ENCODE results near the gene GCAT. TPM values are rescaled to one million over a fixed set of nuclear protein-coding genes. Genes with fewer than 3 reads are reported as not detected.

The GCAT gene
- total RNA-seq, 4 donors from 2014 or later = 3.8 to 53.8 (median 14.9) TPM

- Histone ChIP-seq H3K9me3 (no peaks in the 10 kb centered on the region), H3K27ac (peak overlapping the region; percentile 56 to 69), H3K4me1 (peaks cover 0 to 5% of the 10 kb centered on the region in 2 donors), H3K4me3 (peak overlapping the region; percentile 43 to 50), H3K27me3 (no peaks in the 10 kb centered on the region), H3K36me3 (no peaks in the 10 kb centered on the region)
- intact Hi-C loops (cut with DNase I; ENCODE audit: low total_unique reads) = no loop called here
- TF ChIP-seq CTCF (IDR thresholded peaks at IDR 0.05) (no peak), POLR2A (IDR thresholded peaks at IDR 0.05) (no peak)
- no peak for DNase-seq
Measured at GRCh38 chr22:37808294-37808657, 542 bp downstream of the GCAT start.

- Histone ChIP-seq H3K4me1 (peaks cover 0 to 5% of the 10 kb centered on the region in 2 donors), H3K36me3 (no peaks in the 10 kb centered on the region), H3K4me3 (no peak overlapping the region), H3K27me3 (no peaks in the 10 kb centered on the region), H3K9me3 (no peaks in the 10 kb centered on the region), H3K27ac (no peak overlapping the region)
- intact Hi-C loops (cut with DNase I; ENCODE audit: low total_unique reads) = no loop called here
- DNase-seq = no peak
- no peak for TF ChIP-seq POLR2A (IDR thresholded peaks at IDR 0.05)
- TF ChIP-seq CTCF (IDR thresholded peaks at IDR 0.05) = no peak
Measured at GRCh38 chr22:37809672-37810333, 2.1 kb downstream of the GCAT start.

GRCh38 chr22:37811867-37812266, 4.1 kb downstream of the GCAT start:
- H3K4me3 ChIP-seq = no peak overlapping the region
- intact Hi-C loops (cut with DNase I; ENCODE audit: low total_unique reads) = no loop called here

GRCh38 chr22:37812869-37813678, 5.3 kb downstream of the GCAT start:
- Histone ChIP-seq H3K36me3 (no peaks in the 10 kb centered on the region), H3K27ac (no peak overlapping the region), H3K9me3 (no peaks in the 10 kb centered on the region), H3K27me3 (no peaks in the 10 kb centered on the region), H3K4me3 (no peak overlapping the region), H3K4me1 (peaks cover 0 to 8% of the 10 kb centered on the region in 2 donors)
- intact Hi-C loops (cut with DNase I; ENCODE audit: low total_unique reads) = no loop called here
- TF ChIP-seq POLR2A (IDR thresholded peaks at IDR 0.05) (no peak), CTCF (IDR thresholded peaks at IDR 0.05) (no peak)
- DNase-seq = no peak

More at GRCh38 chr22:37811867-37812266, 4.1 kb downstream of the GCAT start:
- Histone ChIP-seq H3K9me3 (no peaks in the 10 kb centered on the region), H3K27ac (no peak overlapping the region), H3K27me3 (no peaks in the 10 kb centered on the region), H3K4me1 (peaks cover 0 to 5% of the 10 kb centered on the region in 2 donors), H3K36me3 (no peaks in the 10 kb centered on the region)
- TF ChIP-seq CTCF (IDR thresholded peaks at IDR 0.05) (no peak), POLR2A (IDR thresholded peaks at IDR 0.05) (no peak)
- no peak for DNase-seq

- DNase-seq = no peak
- Histone ChIP-seq H3K4me3 (no peak overlapping the region), H3K4me1 (peaks cover 0 to 13% of the 10 kb centered on the region in 2 donors), H3K36me3 (no peaks in the 10 kb centered on the region), H3K9me3 (no peaks in the 10 kb centered on the region), H3K27me3 (peaks cover 0 to 4% of the 10 kb centered on the region in 2 donors), H3K27ac (no peak overlapping the region)
- TF ChIP-seq POLR2A (IDR thresholded peaks at IDR 0.05) (no peak), CTCF (IDR thresholded peaks at IDR 0.05) (no peak)
- intact Hi-C loops (cut with DNase I; ENCODE audit: low total_unique reads) = loop anchor here (5.0 kb wide), 1 partner anchor 152 kb away; no protein-coding TSS in a partner anchor
Measured at GRCh38 chr22:37815593-37815992, 7.9 kb downstream of the GCAT start.
